ENCODE results near the gene KRTAP13-3. TPM values are rescaled to one million over a fixed set of nuclear protein-coding genes. Genes with fewer than 3 reads are reported as not detected.

The KRTAP13-3 gene, protein sequence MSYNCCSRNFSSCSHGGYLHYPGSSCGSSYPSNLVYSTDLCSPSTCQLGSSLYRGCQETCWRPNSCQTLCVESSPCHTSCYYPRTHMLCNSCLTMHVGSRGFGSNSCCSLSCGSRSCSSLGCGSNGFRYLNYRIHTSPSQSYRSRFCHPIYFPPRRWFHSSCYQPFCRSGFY
- total RNA-seq = not detected in 2 replicates

DNA sequence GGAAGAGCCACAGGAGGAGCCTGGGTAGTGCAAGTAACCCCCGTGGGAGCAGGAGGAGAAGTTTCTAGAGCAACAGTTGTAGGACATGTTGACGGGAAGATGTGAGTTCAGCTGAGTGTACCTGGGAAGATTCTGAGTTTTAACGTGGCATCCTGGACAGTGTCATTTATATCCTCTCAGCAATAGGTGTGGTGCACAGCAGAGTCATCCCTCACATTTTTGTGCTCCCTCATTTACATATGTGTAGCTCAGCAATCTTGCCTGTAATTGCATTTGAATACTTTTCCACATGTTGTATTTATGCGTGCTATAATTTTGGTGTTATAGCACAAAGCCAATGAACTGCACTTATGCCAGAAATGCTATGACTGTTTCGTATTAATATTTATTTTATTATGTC is at the start of gene KRTAP13-3:
TSS of gene KRTAP13-3 (minus strand) at position 101 of the 400 bp plus-strand sequence. CDS start at position 87, 14 bp downstream.

DNA sequence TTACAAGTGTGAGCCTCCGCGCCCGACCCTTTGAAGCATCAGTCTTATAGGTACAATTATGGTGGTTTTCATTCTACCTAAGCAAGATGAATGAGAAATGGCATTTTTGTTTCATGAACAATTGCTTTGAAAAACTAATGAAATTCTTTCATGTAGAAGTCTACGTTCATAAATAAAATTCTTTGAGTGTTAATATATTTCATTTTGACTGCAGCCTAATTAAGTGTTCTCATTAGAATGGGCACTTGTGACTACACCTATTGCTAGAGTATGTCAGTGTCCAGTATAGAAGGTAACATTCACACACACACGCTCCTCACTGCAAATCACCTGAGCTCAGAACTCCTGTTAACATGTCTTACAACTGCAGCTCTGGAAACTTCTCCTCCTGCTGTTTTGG is 14.2 kb upstream of the KRTAP13-3 start, which contains the start of gene KRTAP15-1:
TSS of gene KRTAP15-1 (plus strand) at position 301 of the 400 bp plus-strand sequence. CDS start at position 354, 53 bp downstream.

DNA sequence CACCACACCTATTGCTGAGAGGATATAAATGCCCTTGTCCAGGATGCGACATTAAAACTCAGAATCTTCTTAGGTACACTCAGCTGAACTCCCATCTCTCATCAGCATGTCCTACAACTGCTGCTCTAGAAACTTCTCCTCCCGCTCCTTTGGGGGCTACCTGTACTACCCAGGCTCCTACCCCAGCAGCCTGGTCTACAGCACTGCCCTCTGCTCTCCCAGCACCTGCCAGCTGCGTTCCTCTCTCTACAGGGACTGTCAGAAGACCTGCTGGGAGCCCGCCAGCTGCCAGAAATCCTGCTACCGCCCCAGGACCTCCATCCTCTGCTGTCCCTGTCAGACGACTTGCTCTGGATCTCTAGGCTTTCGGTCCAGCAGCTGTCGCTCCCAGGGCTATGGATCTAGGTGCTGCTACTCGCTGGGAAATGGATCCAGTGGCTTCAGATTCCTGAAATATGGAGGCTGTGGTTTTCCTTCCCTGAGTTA is 4.5 kb upstream of the KRTAP13-3 start, which contains the start of gene KRTAP13-4:
TSS of gene KRTAP13-4 (plus strand) at position 51 of the 486 bp plus-strand sequence. CDS start at position 107, 56 bp downstream.

DNA sequence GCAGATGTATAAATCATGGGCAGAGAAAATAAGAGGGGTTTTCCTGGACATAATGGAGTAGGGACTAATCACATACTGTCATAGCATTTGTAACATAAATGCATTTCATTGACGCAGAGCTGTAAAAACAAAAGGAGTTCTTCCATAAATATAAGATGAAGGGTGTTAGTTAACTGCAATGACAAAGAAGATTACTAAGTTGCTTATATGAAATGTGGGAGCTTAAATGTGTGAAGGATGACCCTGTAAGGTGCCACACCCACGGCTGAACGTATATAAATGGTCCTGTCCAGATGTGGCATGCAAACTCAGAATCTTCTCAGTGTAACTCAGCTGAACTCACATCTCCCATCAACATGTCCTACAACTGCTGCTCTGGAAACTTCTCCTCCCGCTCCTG is 30.0 kb downstream of the KRTAP13-3 start, which contains the start of gene KRTAP13-1:
TSS of gene KRTAP13-1 (plus strand) at position 301 of the 400 bp plus-strand sequence. CDS start at position 357, 56 bp downstream.

Other genes with a start within 250 kb of the KRTAP13-3 start
- gene CLDN8, start 209.8 kb downstream of the KRTAP13-3 start, total RNA-seq = not detected in 2 replicates
- not detected in 2 replicates for gene KRTAP24-1, start 143.0 kb downstream of the KRTAP13-3 start, total RNA-seq
- gene KRTAP25-1, start 136.4 kb downstream of the KRTAP13-3 start, total RNA-seq = not detected in 2 replicates
- gene KRTAP26-1, start 105.6 kb downstream of the KRTAP13-3 start, total RNA-seq = not detected in 2 replicates
- not detected in 2 replicates for gene KRTAP27-1, start 88.2 kb downstream of the KRTAP13-3 start, total RNA-seq
- gene KRTAP23-1, start 77.3 kb downstream of the KRTAP13-3 start, total RNA-seq = not detected in 2 replicates
- not detected in 2 replicates for gene KRTAP13-2, start 53.7 kb downstream of the KRTAP13-3 start, total RNA-seq
- not detected in 2 replicates for gene KRTAP13-1, start 29.9 kb downstream of the KRTAP13-3 start, total RNA-seq
- gene KRTAP13-4, start 4.3 kb upstream of the KRTAP13-3 start, total RNA-seq = not detected in 2 replicates
- not detected in 2 replicates for gene KRTAP15-1, start 14.3 kb upstream of the KRTAP13-3 start, total RNA-seq
- not detected in 2 replicates for gene KRTAP19-1, start 54.4 kb upstream of the KRTAP13-3 start, total RNA-seq
- gene KRTAP19-2, start 61.5 kb upstream of the KRTAP13-3 start, total RNA-seq = not detected in 2 replicates
- not detected in 2 replicates for gene KRTAP19-3, start 66.1 kb upstream of the KRTAP13-3 start, total RNA-seq
- not detected in 2 replicates for gene KRTAP19-4, start 71.2 kb upstream of the KRTAP13-3 start, total RNA-seq
- gene KRTAP19-5, start 76.2 kb upstream of the KRTAP13-3 start, total RNA-seq = not detected in 2 replicates
- not detected in 2 replicates for gene KRTAP19-6, start 115.9 kb upstream of the KRTAP13-3 start, total RNA-seq
- gene KRTAP19-7, start 135.4 kb upstream of the KRTAP13-3 start, total RNA-seq = not detected in 2 replicates
- gene KRTAP22-2, start 164.5 kb upstream of the KRTAP13-3 start, total RNA-seq = not detected in 2 replicates
- not detected in 2 replicates for gene KRTAP6-3, start 166.5 kb upstream of the KRTAP13-3 start, total RNA-seq
- not detected in 2 replicates for gene KRTAP6-2, start 173.0 kb upstream of the KRTAP13-3 start, total RNA-seq
- not detected in 2 replicates for gene KRTAP22-1, start 175.2 kb upstream of the KRTAP13-3 start, total RNA-seq
- not detected in 2 replicates for gene KRTAP6-1, start 188.0 kb upstream of the KRTAP13-3 start, total RNA-seq
- gene KRTAP20-1, start 190.5 kb upstream of the KRTAP13-3 start, total RNA-seq = not detected in 2 replicates
- not detected in 2 replicates for gene KRTAP20-4, start 194.7 kb upstream of the KRTAP13-3 start, total RNA-seq
- not detected in 2 replicates for gene KRTAP20-2, start 209.3 kb upstream of the KRTAP13-3 start, total RNA-seq
- not detected in 2 replicates for gene KRTAP20-3, start 216.9 kb upstream of the KRTAP13-3 start, total RNA-seq